ENCODE results near the gene RIMS3. TPM values are rescaled to one million over a fixed set of nuclear protein-coding genes. Genes with fewer than 3 reads are reported as not detected.

Gene RIMS3
- total RNA-seq, 1 donor from 2014 or later: 12.9 TPM

DNA sequence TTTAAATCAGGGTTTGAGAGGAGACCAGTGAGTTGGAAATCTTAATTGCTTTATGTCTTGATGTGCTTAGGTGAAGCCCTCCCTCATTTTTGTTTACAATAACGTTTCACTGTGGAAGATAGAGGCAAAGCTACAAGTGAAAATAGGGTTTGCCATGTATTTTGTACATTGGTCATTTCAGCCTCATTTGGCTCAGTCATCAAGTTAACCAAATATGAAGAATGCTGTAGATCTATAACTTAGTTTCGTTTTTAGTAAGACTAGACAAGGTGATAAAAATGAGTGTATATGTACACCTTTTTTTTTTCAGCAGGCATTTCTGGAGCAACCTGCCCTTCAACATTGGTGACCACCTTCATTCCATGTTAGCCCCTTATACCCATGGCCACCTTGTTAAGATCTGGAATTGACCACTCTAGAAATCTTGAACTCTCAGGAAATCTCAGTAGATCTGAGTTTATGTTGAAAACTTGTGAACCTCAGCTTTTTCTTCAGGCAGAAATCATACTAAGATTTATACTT is 28.9 kb upstream of the RIMS3 start:
- no peak overlapping the region for H3K4me3 Mint-ChIP-seq
- no peak overlapping the region for H3K27ac Mint-ChIP-seq
- no peaks in the 10 kb centered on the region for H3K27me3 Mint-ChIP-seq (ENCODE audit: low read depth)
- H3K9me3 Mint-ChIP-seq: no peaks in the 10 kb centered on the region
- no peak for DNase-seq (ENCODE audit: low spot score in 2 of 2, unreplicated experiment in 2 of 2)
- peaks cover 1% of the 10 kb centered on the region for H3K36me3 Mint-ChIP-seq
- TF ChIP-seq, protein P1, sequence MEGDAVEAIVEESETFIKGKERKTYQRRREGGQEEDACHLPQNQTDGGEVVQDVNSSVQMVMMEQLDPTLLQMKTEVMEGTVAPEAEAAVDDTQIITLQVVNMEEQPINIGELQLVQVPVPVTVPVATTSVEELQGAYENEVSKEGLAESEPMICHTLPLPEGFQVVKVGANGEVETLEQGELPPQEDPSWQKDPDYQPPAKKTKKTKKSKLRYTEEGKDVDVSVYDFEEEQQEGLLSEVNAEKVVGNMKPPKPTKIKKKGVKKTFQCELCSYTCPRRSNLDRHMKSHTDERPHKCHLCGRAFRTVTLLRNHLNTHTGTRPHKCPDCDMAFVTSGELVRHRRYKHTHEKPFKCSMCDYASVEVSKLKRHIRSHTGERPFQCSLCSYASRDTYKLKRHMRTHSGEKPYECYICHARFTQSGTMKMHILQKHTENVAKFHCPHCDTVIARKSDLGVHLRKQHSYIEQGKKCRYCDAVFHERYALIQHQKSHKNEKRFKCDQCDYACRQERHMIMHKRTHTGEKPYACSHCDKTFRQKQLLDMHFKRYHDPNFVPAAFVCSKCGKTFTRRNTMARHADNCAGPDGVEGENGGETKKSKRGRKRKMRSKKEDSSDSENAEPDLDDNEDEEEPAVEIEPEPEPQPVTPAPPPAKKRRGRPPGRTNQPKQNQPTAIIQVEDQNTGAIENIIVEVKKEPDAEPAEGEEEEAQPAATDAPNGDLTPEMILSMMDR (IDR thresholded peaks at IDR 0.05; ENCODE audit: unreplicated experiment): no peak
- peaks cover 24% of the 10 kb centered on the region for H3K4me1 Mint-ChIP-seq

DNA sequence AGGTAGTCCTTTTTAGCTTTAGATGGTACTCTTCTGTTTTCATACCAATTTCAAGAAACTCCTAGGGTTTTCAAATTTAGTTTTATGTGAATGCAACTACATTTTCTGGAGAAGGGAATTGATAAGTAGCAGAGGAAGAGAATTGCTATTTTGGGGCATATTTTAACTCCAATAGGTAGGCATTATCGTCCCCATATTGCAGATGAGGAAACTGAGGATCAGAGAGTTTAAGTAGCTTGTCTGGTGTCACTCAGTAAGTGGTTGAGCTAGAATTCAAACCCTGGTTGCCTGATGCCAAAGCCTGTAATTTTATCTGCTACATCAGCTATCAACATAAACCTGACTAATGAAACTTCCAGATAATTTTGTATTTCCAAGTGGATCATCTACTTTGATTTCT is 27.9 kb upstream of the RIMS3 start:
- TF ChIP-seq, protein P1 (IDR thresholded peaks at IDR 0.05; ENCODE audit: unreplicated experiment): no peak
- peak overlapping the region; percentile 22 for H3K4me3 Mint-ChIP-seq
- H3K36me3 Mint-ChIP-seq: peaks cover 5% of the 10 kb centered on the region
- no peaks in the 10 kb centered on the region for H3K9me3 Mint-ChIP-seq
- peak overlapping the region; percentile 43 for H3K27ac Mint-ChIP-seq
- H3K4me1 Mint-ChIP-seq: peaks cover 24% of the 10 kb centered on the region
- no peaks in the 10 kb centered on the region for H3K27me3 Mint-ChIP-seq (ENCODE audit: low read depth)
- DNase-seq (ENCODE audit: low spot score in 2 of 2, unreplicated experiment in 2 of 2): no peak

DNA sequence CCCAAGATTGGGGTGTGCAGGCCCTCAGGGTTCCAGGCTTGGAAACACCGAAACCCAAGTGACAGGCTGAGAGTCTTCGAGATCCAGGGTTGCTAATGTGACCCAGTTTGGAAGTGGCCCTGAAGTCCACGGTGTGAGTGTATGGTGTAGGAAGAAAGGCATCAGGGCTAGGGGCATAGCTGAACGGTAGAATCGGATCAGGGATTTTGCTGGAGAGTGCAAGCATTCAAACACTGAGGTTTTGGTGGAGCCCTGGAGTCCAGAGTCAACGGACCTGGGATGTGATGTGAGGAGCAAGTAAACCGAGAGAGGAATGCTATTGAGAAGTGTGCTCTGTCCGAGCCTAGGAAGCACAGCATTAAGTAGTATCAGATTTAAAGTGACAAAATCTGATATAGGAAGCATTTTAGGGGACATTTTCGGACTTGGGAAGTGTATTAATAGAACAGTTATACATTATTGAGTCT is 27.0 kb upstream of the RIMS3 start:
- H3K9me3 Mint-ChIP-seq: no peaks in the 10 kb centered on the region
- H3K4me3 Mint-ChIP-seq: peak overlapping the region; percentile 91
- TF ChIP-seq, protein P1 (IDR thresholded peaks at IDR 0.05; ENCODE audit: unreplicated experiment): no peak
- no peaks in the 10 kb centered on the region for H3K27me3 Mint-ChIP-seq (ENCODE audit: low read depth)
- H3K27ac Mint-ChIP-seq: peak overlapping the region; percentile 96
- peak in 1 of 2 experiments; percentile 39 for DNase-seq (ENCODE audit: low spot score in 2 of 2, unreplicated experiment in 2 of 2)
- peaks cover 24% of the 10 kb centered on the region for H3K4me1 Mint-ChIP-seq
- peaks cover 9% of the 10 kb centered on the region for H3K36me3 Mint-ChIP-seq

DNA sequence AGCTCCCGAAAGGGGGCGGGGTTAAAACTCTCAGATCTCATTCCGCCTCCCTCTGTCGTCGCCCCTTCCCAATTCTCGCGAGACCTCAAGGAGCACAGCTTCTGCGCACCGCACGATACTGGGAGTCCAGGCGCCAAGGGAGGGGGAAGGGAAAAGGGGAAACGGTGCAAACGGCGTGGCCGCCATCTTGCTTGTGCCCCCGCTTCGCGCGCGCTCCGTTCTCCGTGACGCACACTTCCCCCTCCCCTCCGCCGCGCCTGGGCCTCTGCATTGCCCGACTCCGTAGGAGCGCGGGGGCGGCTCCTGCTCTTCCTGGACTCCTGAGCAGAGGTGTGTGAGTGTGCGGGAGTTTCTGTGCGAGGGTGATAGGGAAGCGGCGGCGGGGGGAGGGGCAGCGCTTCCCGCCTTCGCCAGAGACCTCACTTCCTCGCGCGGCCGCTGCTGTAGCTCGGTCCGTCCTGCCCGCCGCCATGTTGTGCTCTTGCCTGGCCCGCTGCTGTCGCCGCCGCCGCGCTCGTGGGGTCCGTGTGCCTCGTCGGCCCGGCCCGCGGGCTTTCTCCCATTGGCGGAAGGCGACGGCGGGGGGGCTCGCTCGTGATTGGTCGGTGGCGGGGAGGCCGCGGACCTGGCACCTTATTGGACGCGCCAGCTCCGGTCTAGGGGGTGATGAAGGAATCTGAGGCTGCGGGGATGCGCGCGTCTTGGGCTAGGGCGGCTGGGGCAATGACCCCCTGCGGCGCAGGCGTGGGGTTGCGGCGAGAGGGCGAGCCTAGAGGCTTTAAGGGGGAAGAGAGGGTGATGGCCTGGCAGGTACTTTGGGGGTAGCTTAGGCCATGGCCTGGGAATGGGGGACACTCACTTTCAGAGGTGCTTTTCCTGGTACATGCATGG is 26.3 kb upstream of the RIMS3 start, which contains the start of gene NFYC:
Gene NFYC, plus strand, starts transcription at position 167 of the 891 bp plus-strand sequence. CDS start 47,140 bp downstream, outside the sequence.
- Mint-ChIP-seq H3K4me3 (peak within 1 kb of the TSS; percentile 91), H3K36me3 (peaks cover 12% of the 10 kb centered on the region), H3K9me3 (peaks cover under 1% of the 10 kb centered on the region), H3K4me1 (peaks cover 24% of the 10 kb centered on the region), H3K27ac (peak within 1 kb of the TSS; percentile 96), H3K27me3 (ENCODE audit: low read depth) (no peaks in the 10 kb centered on the region)
- peak; percentile 93 to 94 for DNase-seq (ENCODE audit: low spot score in 2 of 2, unreplicated experiment in 2 of 2)
- TF ChIP-seq, protein P1 (IDR thresholded peaks at IDR 0.05; ENCODE audit: unreplicated experiment): no peak

DNA sequence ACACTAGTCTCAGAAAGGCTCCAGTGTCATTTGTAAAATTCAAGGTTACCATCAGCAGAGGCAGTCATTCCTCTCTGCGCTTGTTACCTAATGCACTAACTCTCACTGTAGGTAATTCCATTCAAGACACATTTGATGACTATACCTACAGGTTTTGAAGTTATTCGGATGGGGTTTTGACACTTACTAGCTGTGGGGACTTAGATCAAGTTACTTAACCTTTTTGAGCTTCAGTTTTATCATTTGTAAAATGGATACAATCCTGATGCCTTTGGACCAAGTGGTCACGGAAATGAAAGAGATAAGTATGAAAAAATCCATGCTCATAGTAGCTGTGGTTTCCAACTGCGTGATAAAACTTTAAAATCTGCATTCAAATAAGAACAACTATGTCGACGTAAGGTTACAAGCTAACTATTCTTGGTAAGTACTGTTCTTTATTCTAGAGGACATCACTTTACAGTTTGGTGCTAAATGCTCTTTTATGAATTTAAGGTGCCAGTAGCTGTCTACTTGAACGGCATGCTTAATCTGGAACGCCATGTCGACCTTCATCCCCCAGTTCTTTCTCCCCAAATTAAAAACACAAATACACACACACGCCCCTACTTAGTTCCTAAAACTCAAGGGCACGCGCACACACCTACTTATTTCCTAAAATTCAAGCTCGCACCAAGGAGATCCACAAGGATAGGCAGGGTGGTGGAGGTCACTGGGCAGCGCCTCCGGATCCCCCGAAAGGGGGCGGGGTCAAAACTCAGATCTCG is 25.5 kb upstream of the RIMS3 start:
- Mint-ChIP-seq H3K27me3 (ENCODE audit: low read depth) (no peaks in the 10 kb centered on the region), H3K27ac (peak overlapping the region; percentile 96), H3K4me1 (peaks cover 24% of the 10 kb centered on the region), H3K36me3 (peaks cover 19% of the 10 kb centered on the region), H3K4me3 (peak overlapping the region; percentile 91), H3K9me3 (peaks cover 4% of the 10 kb centered on the region)
- no peak for DNase-seq (ENCODE audit: low spot score in 2 of 2, unreplicated experiment in 2 of 2)
- TF ChIP-seq, protein P1 (IDR thresholded peaks at IDR 0.05; ENCODE audit: unreplicated experiment): no peak

Data from mesothelial cell of epicardium (in vitro differentiated cells).